NCI-H345 treated with DMSO at 0.1 percent for 48 hours (cell line): ENCODE results near the gene SPANXN1.
"Not testable (repeated sequence)": the region's sequence is repeated elsewhere in the genome, so short reads cannot be mapped to it uniquely, and the experiment has no call there.

Experiments
- DNase-seq: peaks from one replicate; lab custom pipeline; 2025; ENCODE audit not compliant: unreplicated experiment; lab: John Stamatoyannopoulos, UW

The SPANXN1 gene, protein sequence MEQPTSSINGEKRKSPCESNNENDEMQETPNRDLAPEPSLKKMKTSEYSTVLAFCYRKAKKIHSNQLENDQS

GRCh38 chrX:145247203-145247602, at the start of gene SPANXN1:
TSS of gene SPANXN1 (plus strand) at chrX:145247503. CDS start at chrX:145247587, 84 bp downstream.
- DNase-seq = not testable (repeated sequence)

DNA sequence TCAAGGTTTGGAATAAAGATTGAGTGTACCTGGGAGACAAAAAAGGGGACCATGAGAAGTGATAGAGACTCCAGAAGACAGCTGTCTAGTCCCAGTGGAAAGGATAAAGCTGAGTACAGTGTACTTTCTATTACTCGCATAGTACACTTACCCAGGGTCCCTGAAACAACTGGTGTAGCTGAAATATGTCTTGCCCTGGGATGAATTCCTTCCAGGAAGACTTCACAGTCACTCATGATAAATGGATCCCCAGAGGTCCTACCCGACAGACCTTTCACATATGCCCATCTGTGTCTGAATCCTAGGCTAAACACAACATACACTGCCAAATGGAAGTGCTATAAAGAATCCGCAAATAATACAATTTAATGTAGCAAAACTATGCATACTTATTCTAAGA, 48.2 kb upstream of the SPANXN1 start:
- DNase-seq = no peak

DNA sequence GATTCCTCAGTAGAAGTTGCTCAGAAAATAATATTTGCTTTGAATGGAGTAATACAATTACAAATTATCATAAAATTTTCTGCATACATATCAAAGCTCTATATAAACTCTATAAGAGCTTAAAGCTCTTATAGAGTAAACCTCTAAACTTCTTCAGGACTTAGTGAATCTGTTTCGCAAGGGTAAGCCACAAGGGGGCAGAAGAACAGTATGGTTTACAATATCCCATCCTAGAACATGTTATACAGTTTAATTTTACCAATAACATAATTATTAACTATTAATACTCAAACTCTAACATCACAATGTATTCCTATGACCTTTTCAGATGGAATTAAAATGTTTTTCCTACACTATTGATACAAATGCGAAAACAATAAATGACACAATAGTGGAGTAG, 33.8 kb upstream of the SPANXN1 start:
- no peak for DNase-seq

DNA sequence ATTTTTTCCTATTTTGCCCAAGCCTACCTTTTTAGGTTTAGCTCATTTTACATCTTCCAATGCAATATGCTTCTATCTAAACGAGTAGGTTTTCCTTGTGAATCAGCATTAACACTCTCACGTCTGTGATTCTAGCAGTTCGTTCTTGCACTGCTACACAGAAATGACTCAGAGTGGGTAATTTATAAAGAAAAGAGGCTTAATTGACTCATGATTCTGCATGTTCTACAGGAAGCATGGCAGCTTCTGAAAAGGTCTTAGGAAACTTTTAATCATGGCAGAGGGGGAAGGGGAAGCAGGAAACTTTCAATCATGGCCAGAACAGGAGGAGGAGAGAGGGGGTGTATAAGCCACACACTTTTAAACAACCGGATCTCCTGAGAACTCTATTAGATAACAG, 44.9 kb downstream of the SPANXN1 start:
- no peak for DNase-seq
